Esophagus muscularis mucosa (tissue), 4 donors: Measurements from ENCODE around the gene LAMA5.

Experiments used
- CTCF ChIP-seq, 3 experiments: fragments of 200-600 bp in 2 of 3; fragments of 450-650 bp in 1 of 3; sonication (generic) in 2 of 3; IDR thresholded peaks; one replicate each; pipeline ENCODE4 v1.5.1; 2017 to 2019; ENCODE audit warnings: antibody characterized with exemption in 3 of 3, mild to moderate bottlenecking in 2 of 3, moderate library complexity in 1 of 3
- EP300 ChIP-seq: sonication (generic); formaldehyde crosslinking; IDR thresholded peaks from one replicate; pipeline ENCODE4 v1.6.1; 2017; ENCODE audit warnings: antibody characterized with exemption
- POLR2A ChIP-seq: fragments of 450-650 bp; IDR thresholded peaks from one replicate; pipeline ENCODE4 v1.6.1; 2017; ENCODE audit warnings: antibody characterized with exemption, moderate library complexity, mild to moderate bottlenecking, low read depth

DNA sequence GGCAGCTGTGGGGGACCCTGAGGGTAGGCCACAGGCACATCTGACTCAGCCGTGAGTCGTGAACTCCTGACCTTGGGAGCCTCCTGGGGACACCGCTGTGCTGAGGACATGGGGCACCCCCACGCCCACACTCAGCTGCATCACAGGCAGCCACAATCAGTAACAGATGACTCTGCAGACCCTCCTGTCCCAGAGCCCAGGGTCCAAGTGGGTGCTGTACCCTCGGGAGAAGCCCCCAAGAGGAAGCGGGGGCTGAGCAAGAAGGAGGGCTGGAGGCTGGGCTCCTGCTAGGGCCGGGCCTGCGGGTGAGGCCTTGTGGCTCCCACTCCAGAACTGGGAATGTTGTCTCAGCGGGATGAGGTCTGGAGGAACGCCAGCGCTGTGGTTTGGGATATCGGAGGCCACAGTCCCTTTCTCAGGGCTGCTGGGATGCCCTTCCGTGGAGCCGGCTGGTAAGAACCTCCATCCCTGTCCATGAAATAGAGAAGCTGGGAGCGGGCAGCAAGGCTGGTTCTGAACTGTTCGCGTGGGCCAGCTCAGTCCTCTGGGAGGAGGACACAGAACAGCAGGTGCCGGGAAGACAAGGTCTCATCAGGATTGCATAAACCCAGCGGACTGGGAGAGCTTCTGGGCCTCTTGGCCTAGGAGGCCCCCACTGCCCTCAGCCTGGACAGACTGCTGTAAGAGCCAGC, 3.1 kb upstream of the LAMA5 start:
- TF ChIP-seq POLR2A (no peak), EP300 (no peak), CTCF (IDR thresholded peaks at IDR 0.05) (no peak)
